IMR-90 (cell line): ENCODE data around the gene LINC01488.

Experiments used
- CTCF ChIP-seq: conservative IDR thresholded peaks from 2 replicates; pipeline ENCODE4 v1.5.1; 2012; ENCODE audit warnings: mild to moderate bottlenecking, low read depth, low read length, improper control_type of control experiment
- ELK1 ChIP-seq: fragments of 150-350 bp; IDR thresholded peaks from 2 replicates; pipeline ENCODE4 v1.6.1; 2016; ENCODE audit warnings: low read depth, mild to moderate bottlenecking, low read length, moderate library complexity, borderline replicate concordance
- MAZ ChIP-seq: IDR thresholded peaks from 2 replicates; pipeline ENCODE4 v1.6.1; 2012; ENCODE audit warnings: low read depth, mild to moderate bottlenecking, low read length, improper control_type of control experiment, moderate library complexity, borderline replicate concordance
- POLR2A ChIP-seq: IDR thresholded peaks from 2 replicates; pipeline ENCODE4 v1.6.1; 2012; ENCODE audit warnings: mild to moderate bottlenecking, low read depth, low read length
- RAD21 ChIP-seq: IDR thresholded peaks from 2 replicates; pipeline ENCODE4 v1.6.1; 2012; ENCODE audit warnings: low read length, improper control_type of control experiment
- RCOR1 ChIP-seq: IDR thresholded peaks from 2 replicates; pipeline ENCODE4 v1.6.1; 2012; ENCODE audit warnings: mild to moderate bottlenecking, low read length, improper control_type of control experiment; ENCODE audit not compliant: insufficient replicate concordance

GRCh38 chr11:69508974-69509373, 27.5 kb downstream of the LINC01488 start:
- no peak for TF ChIP-seq CTCF
- no peak for TF ChIP-seq POLR2A
- TF ChIP-seq RAD21 = no peak
- no peak for TF ChIP-seq RCOR1
- TF ChIP-seq MAZ = no peak
- TF ChIP-seq ELK1 = no peak
